HG02759 (cell line): ENCODE results near the gene ADAMTSL2.
"Not testable (repeated sequence)": the region's sequence is repeated elsewhere in the genome, so short reads cannot be mapped to it uniquely, and the experiment has no call there.

ENCODE experiments used
- ATAC-seq: cut with Tn5 transposase; IDR thresholded peaks from one replicate; pipeline ENCODE4 v1.9.1; 2021; ENCODE audit warnings: mild to moderate bottlenecking, moderate library complexity; ENCODE audit not compliant: unreplicated experiment

Gene ADAMTSL2

DNA sequence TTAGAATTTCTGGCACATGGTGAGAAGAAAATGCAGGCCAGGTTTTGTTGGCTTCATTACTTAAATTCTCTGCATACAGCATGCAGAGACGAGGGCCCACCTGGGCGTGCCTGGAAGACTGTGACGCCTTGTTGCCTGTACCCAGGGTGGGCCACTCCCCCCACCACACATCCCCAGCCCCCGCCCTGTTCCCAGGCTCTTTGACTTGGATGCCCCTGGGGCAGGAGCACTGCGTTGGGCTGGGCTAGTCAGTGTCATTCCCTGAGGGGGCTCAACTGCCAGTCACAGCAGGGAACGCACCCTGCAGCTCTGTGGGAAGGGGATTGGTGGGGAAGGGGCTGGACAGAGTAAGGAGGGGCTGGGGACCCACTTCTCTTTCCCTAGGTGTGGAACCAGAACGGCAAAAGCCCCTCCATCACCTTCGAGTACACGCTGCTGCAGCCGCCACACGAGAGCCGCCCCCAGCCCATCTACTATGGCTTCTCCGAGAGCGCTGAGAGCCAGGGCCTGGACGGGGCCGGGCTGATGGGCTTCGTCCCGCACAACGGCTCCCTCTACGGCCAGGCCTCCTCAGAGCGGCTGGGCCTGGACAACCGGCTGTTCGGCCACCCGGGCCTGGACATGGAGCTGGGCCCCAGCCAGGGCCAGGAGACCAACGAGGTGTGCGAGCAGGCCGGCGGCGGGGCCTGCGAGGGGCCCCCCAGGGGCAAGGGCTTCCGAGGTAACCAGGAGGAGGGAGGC is 19.6 kb downstream of the ADAMTSL2 start:
- no peak for ATAC-seq

DNA sequence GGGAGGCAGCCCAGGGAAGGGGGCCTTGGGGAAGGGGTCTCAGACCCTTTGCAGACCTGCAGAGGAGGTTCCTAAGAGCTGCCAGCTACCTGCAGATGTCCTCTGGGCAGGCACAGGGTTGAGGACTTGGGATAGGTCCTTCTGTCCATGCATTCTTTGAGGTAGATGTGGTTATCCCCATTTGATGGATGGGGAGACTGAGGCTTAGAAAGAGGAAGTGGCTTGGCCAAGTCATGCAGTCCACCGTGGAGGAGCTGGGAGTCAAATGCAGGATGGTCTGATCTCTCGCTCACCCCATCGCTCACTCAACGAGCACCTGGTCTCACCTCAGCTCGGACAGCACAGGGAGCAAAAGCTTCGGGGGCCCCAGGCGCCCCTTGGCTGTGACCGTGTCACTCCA is 20.2 kb downstream of the ADAMTSL2 start:
- ATAC-seq: no peak

DNA sequence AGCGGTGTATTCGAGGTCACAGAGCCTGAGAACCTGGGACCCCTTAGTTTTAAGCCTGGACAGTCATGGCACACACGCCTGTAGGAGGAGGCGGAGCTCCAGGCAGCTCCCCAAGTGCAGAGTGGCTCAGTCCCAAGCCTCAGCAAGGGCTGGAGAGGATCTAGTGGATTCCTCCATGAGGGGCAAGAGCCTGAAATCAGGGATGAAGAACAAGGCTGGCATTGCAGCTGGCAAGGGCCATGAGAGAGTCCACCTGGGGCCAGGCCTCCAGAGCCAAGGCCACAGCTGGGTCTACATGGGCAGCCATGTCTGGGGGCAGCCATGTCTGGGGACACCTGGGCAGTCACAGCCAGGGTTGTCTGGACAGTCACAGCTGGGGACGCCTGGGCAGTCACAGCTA is 21.9 kb downstream of the ADAMTSL2 start:
- no peak for ATAC-seq

DNA sequence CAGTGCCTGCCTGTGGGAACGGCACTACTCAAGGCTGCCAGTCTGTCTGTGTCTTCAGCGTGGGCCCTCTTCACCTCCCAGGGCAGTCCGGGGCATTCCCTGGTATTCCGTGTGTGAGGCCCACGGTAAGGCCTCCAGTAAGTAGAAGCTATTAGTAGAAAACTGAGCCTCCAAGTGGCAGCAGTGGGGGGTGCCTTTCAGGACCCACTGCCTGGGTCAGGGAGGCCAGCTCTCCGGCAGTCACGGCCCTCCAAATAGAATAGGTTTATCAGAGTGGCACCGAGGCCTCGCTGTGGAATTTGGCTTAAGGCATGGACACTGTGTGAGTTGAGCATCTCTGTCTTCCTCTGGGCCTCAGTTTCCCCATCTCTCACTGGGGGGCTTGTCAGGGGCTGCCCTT is 23.1 kb downstream of the ADAMTSL2 start:
- ATAC-seq: no peak

DNA sequence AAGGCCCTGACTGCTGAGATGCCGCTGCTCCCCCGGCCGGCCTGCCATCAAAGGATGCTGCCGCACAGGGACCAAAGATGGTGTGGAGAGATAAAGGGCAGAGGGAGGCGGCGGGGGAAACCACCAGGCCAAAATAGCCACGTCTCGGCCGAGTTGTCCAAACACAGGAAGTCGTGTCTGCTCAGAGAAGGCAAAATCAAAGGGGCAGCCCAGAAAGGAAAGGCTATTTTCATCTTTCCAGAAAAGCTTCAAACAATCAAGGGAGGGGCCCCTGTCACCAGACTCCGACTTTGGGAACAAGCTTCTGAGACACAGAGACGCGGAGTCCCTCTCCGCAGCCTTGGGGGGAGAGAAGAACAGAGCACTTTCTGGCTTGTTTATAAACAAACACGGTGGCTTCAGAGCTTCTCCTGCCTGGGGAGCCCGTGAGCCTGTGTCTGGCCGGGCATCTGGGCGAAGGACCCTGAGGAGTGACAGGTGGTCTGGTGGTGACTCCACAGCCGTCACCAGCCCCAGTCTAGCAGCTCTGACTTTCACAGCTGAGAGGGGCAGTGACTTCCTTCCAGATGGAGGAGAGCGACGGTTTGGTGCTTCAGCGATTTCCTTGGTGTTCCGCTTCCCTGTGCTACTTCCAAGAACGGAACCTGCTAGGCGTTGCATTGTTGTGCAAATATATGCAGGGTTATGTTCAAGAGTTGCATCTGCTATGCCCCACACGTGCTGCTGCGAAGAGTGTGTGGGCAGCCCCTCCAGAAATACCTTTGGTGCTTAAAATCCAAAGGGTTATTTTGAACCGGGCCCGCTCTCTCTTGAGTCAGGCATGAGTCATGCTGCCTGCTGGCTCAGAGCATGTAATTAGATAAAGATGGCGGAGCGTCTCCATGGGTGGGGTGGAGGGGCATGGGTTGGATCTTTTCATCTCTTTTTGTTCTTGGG is 24.0 kb downstream of the ADAMTSL2 start:
- peak; percentile 61 for ATAC-seq

DNA sequence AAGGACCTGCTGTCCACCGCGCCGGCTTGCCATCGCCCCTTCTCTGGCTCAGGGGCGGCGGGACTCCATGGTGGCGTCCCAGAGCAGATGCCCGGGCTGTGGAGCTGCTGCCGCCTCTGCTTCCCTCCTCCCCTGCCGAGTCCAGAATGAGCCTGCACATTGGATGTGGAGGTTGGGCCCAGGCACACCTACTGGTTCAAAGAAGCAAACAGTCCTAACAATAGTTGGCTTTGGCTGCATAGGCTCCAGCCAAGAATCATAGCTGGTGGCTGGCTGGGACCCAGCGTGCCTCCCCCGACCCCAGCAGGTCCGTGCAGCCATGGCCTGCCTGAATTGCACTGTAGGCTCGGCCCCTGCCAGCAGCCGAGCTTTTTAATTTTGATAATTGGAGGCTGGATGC is 25.8 kb downstream of the ADAMTSL2 start:
- ATAC-seq: no peak

DNA sequence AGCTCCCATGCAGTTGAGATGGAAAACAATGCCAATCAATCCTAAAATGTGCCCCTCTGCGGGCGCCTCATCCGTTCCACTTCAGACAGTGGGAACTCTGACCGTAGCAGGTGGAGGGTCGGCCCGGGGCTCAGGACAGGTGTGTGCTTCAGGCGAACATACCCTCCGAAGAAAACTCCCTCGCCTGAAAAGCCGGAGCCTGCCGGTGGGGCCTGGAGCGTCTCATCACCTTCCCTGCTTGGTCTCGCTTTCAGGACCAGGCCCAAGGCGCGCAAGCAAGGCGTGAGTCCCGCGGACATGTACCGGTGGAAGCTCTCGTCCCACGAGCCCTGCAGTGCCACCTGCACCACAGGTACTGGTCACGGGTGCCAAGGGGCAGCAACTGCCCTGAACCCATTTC is 26.4 kb downstream of the ADAMTSL2 start:
- ATAC-seq: no peak

DNA sequence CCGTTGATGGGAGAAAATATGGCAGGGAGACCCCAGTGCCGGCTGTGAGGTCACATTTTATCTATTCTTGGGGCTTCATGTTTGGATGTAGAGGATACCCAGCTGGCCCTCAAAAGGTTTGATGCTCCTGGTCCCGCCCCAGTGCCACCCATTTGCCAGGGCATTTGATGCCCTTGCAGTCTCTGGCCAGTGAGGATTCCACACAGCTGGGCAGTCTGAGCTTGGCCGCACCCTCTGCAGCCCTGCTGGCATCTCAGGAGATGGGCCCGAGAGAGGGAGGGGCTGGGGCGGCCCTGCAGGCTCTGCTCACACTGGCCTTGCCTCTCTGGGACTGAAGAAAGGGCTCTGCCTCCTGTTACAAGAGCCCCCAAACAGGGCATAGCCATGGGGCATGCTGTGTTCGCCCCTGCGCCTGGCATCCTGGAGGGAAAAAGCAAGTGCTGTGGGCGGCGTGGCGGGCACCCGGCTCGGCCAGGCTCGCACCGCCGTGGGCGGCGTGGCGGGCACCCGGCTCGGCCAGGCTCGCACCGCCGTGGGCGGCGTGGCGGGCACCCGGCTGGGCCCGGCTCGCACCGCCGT is 27.6 kb downstream of the ADAMTSL2 start:
- ATAC-seq: no peak

DNA sequence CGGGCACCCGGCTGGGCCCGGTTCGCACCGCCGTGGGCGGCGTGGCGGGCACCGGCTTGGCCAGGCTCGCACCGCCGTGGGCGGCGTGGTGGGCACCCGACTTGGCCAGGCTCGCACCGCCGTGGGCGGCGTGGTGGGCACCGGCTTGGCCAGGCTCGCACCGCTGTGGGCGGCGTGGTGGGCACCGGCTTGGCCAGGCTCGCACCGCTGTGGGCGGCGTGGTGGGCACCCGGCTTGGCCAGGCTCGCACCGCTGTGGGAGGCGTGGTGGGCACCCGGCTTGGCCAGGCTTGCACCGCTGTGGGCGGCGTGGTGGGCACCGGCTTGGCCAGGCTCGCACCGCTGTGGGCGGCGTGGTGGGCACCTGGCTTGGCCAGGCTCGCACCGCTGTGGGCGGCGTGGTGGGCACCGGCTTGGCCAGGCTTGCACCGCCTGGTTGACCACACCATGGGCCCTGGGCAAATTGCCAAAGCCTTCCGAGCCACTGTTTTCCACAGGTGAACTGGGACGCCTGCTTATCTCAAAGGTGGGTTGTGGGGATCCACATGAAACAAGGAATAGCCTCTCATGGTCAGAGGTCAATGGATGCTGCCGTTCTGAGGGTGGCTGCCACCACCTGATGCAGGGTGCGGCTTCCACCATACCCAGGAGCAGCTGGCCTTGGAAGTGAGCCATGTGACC is 28.2 kb downstream of the ADAMTSL2 start:
- ATAC-seq: no peak

DNA sequence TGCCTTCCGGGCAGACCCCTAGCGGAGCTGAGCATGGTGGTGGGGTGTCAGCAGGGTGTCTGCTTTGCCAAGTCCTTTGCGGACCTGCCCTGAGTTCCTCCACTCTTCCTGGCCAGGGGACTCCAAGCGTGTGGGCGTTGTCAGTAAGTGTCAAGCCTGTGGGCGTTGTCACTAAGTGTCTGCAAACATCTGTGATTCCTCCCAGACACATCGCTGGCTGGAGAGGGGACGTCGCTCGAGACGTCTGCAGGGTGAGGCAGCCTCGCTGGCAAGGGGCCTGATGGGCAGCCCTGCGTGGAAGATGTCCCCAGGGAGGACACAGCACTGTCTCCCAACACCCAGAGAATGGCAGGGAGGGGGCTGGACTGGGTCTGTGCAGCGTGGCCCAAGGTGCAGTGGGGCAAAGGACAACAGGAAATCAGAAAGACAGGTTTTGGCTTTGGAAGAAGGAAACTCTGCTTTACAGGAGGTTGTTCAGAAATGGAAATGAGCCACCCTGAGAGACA is 28.8 kb downstream of the ADAMTSL2 start:
- no peak for ATAC-seq

DNA sequence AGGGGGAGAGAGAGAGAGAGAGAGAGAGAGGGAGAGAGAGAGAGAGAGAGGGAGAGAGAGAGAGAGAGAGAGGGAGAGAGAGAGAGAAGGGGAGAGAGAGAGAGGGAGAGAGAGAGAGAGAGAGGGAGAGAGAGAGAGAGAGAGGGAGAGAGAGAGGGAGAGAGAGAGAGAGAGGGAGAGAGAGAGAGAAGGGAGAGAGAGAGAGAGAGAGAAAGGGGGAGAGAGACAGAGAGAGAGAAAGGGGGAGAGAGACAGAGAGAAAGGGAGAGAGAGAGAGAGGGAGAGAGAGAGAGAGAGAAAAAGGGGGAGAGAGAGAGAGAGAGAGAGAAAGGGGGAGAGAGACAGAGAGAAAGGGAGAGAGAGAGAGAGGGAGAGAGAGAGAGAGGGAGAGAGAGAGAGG is 29.3 kb downstream of the ADAMTSL2 start:
- ATAC-seq: not testable (repeated sequence)

DNA sequence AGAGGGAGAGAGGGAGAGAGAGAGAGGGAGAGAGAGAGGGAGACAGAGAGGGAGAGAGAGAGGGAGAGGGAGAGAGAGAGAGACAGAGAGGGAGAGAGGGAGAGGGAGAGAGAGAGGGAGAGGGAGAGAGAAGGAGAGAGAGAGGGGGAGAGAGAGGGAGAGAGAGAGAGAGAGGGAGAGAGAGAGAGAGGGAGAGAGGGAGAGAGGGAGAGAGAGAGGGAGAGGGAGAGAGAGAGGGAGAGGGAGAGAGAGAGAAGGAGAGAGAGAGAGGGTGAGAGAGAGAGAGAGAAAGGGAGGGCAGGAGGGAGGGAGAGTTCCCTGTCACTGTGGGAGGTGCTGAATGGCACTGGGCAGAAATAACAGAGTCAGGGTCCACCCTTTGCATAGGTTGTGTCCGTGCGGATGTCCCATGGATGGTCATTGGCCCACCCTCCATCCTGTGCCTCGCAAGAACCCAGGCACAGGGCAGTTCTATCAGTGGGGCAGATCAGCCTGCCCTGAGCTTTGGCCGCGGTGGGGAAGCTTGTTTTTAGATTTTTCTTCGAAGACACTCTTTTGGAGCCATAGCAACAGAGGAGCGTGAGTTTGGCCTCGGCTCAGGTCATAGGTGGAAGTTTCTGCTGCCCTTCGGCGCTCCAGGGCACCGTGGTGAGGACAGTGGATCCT is 30.1 kb downstream of the ADAMTSL2 start:
- ATAC-seq: no peak

DNA sequence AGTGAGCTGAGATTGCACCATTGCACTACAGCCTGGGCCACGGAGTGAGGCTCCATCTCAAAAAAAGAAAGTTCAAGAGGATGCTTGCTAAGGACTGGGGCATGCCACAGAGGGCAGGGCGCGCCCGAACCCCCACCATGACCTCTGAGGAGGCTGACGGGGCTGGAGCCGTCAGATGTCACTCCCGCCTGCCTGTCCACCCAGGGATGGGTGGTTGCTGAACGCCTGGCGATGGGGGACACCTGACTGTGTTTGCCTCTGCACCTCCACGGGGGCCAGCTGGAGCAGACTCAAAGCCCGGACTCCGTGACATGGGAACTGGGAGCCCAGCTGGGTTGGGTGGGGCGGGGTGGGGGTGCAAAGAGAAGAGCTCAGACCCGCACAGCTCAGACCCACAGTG is 31.9 kb downstream of the ADAMTSL2 start:
- ATAC-seq: no peak

DNA sequence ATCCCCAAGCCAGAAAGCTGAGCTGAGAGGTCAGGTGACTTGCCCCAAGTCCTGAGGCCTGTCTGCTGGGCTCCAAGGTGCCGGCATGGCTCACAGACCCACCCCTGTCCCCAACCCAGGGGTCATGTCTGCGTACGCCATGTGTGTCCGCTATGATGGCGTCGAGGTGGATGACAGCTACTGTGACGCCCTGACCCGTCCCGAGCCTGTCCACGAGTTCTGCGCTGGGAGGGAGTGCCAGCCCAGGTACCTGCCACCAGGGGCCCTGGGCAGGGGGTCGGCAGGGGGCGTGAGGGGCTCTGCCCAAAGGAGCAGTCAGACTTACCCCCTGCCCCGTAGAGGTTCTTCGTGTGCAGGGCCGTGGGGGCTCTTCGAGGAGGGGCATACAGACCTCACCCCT is 32.3 kb downstream of the ADAMTSL2 start:
- ATAC-seq: no peak

DNA sequence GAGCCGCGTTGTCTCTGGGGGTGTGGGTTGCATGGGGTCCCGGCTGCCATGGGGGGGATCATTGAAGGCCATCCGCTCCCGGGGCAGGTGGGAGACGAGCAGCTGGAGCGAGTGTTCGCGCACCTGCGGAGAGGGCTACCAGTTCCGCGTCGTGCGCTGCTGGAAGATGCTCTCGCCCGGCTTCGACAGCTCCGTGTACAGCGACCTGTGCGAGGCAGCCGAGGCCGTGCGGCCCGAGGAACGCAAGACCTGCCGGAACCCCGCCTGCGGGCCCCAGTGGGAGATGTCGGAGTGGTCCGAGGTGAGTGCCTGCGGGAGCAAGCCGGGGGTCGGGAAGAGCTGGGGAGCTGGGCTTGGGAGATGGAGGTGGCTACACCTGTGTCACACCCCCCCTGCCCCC is 33.7 kb downstream of the ADAMTSL2 start:
- ATAC-seq: no peak

DNA sequence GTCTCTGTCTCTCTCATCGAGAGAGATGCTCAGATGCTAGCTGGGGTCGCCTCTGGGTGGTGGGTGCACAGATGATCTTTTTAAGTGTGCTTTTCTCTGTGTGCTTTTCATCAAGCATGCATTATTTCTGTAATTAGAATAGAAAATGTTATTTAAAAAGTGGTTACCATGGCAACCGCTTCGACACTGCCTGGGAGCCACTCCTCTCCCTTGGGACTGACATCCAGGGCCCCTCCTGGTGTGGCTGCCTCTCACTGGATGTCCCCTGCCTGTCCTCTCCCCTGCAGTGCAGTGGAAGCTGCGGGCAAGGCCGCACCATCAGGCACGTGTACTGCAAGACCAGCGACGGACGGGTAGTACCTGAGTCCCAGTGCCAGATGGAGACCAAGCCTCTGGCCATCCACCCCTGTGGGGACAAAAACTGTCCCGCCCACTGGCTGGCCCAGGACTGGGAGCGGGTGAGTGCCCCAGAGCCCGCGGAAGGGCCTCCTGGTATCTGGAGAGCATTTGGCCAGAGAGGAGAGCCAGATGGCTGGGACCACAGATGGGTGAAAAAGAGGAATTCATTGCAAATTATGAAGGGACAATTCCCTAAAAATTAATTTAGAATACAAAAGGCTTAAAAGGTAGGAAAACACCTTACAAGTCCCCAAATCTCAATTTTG is 34.7 kb downstream of the ADAMTSL2 start:
- ATAC-seq: no peak

DNA sequence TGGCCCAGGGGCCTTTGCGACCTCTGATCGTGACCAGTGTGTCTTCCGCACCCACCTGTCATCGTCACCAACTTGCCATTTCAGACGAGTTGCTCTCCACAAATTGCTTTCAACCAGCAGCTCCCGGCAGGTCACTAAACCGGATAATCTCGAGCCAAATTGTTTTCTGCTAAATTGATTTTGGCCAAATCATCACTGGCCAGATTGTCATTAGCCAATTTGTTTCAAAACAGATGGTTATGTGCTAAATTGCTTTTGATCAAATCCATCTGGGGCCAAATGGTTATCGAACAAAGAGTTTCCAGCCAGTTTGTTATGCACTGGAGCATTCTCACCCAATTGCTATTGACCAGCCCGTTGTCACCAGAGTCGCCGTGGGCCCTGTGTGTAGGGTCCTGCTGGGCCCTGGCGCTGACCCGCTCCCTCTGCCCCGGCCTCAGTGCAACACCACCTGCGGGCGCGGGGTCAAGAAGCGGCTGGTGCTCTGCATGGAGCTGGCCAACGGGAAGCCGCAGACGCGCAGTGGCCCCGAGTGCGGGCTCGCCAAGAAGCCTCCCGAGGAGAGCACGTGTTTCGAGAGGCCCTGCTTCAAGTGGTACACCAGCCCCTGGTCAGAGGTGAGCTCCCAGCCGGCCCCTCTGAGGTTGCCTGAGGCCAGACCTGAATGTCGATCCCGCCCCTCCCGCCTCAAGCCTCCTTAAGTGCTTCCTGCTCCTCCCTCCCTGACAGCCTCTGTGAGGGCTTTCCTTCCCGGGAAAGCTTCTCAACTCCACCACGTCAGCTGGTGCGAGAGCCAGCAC is 35.6 kb downstream of the ADAMTSL2 start:
- no peak for ATAC-seq

DNA sequence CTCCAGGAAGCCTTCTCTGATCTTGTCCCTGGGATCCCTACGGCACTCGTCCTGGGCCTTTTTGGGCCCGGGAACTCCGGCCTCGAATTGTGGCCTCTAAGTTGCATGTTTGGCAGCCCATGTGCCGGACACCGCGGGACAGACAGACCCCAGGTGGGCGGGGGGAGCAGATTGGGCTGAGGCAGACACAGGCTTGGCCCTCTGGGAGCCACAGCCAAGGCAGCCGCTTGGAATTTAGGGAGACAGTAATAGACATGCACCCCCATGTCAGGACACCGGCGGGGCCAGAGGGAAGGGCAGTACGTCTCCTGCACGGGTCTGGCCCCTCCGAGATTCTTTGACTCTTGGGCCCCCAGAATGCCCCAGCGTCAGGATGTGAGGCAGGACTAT is 36.2 kb downstream of the ADAMTSL2 start:
- no peak for ATAC-seq

DNA sequence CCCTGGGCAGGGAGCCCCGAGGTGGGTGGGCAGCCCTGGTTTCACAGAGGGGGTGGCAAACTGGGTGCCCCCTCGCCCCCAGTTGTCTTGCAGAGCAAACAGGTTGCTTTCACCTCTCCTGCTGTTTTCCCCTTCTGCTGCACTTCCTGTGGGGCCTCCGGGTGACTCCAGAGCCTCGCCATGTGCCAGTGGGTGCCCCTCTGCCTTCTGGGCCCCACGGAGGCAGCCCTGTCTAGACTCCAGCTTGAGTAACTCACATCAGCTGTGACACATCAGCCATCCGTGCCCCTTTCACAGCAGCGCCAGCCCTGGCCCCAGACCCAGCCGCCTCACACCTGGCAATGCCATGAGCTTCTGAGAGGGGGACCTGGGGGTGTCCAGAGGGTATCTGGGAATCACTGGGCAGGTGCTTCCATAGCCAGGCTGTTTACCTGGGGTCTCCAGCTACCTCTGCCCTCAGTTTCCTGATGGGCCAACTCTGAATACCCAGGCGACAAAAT is 36.9 kb downstream of the ADAMTSL2 start:
- ATAC-seq: no peak
